RWPE1 (cell line): ENCODE measurements around the gene ARFGAP1.

Experiments
- CTCF ChIA-PET: fragments of 350-600 bp; sonication (Branson Sonifier 250); formaldehyde crosslinking; extraction: SDS; loops from one replicate; lab custom pipeline; 2021; lab: Yijun Ruan, JAX
- POLR2A ChIA-PET: fragments of 400-600 bp; formaldehyde crosslinking; extraction: SDS; loops from one replicate; lab custom pipeline; 2020; ENCODE audit warnings: antibody characterized with exemption; ENCODE audit not compliant: low non-redundant PET; lab: Yijun Ruan, JAX
- DNase-seq: peaks from one replicate; pipeline ENCODE4 v3.0.0; 2012; ENCODE audit warnings: low spot score
- H3K27ac ChIP-seq: fragments of 450-650 bp; 2 replicates; pipeline ENCODE4 v1.5.1; 2017
- CTCF ChIP-seq: fragments of 450-650 bp; conservative IDR thresholded peaks from 2 replicates; pipeline ENCODE4 v1.5.1; 2017; ENCODE audit warnings: low read depth, mild to moderate bottlenecking

The ARFGAP1 gene

GRCh38 chr20:63315731-63316491 lies 43.3 kb downstream of the ARFGAP1 start:
- ChIA-PET CTCF (interaction anchor here (0.7 kb wide), 1 partner anchor 25 kb away, joined by 3 read pairs; no protein-coding TSS in a partner anchor), POLR2A (no interaction called here)
- H3K27ac ChIP-seq, result no peak overlapping the region
- TF ChIP-seq CTCF, result no peak
- no peak for DNase-seq

- TF ChIP-seq CTCF, result no peak
- H3K27ac ChIP-seq, result no peak overlapping the region
- CTCF ChIA-PET, result interaction anchor here (3.9 kb wide), 1 partner anchor 7 kb away, joined by 23 read pairs; no protein-coding TSS in a partner anchor
- DNase-seq, result no peak
- POLR2A ChIA-PET, result no interaction called here
Observed at GRCh38 chr20:63316502-63316921, 43.9 kb downstream of the ARFGAP1 start.

GRCh38 chr20:63317061-63317460 lies 44.4 kb downstream of the ARFGAP1 start:
- POLR2A ChIA-PET, result no interaction called here
- H3K27ac ChIP-seq, result no peak overlapping the region
- no peak for TF ChIP-seq CTCF
- CTCF ChIA-PET, result interaction anchor here (0.8 to 3.9 kb wide), 2 partner anchors 8 to 136 kb away, joined by 3 to 23 read pairs; no protein-coding TSS in a partner anchor
- no peak for DNase-seq

- ChIA-PET POLR2A (no interaction called here), CTCF (interaction anchor here (0.8 to 3.9 kb wide), 2 partner anchors 8 to 135 kb away, joined by 3 to 23 read pairs; no protein-coding TSS in a partner anchor)
- DNase-seq, result no peak
- no peak overlapping the region for H3K27ac ChIP-seq
- no peak for TF ChIP-seq CTCF
Observed at GRCh38 chr20:63317601-63318291, 45.1 kb downstream of the ARFGAP1 start.

- ChIA-PET POLR2A (no interaction called here), CTCF (interaction anchor here (3.9 kb wide), 1 partner anchor 9 kb away, joined by 23 read pairs; no protein-coding TSS in a partner anchor)
- no peak for TF ChIP-seq CTCF
- H3K27ac ChIP-seq, result no peak overlapping the region
- no peak for DNase-seq
Observed at GRCh38 chr20:63318391-63319163, 46.0 kb downstream of the ARFGAP1 start.
